Transverse colon (tissue), 4 donors: ENCODE data around the gene FMNL2. TPM values are rescaled to one million over a fixed set of nuclear protein-coding genes. Genes with fewer than 3 reads are reported as not detected.

Source experiments
- DNase-seq: peaks from one replicate; pipeline ENCODE4 v3.0.0-alpha.2; 2019
- H3K27ac ChIP-seq, 4 donors: fragments of 200-600 bp; sonication (generic); 2 replicates each; pipeline ENCODE4 v1.5.1; 2016 to 2018; ENCODE audit warnings: inconsistent platforms in 4 of 4
- H3K27me3 ChIP-seq: fragments of 200-600 bp; sonication (generic); 2 replicates; pipeline ENCODE4 v1.5.1; 2017; ENCODE audit warnings: inconsistent platforms
- H3K36me3 ChIP-seq, 4 donors: fragments of 200-600 bp; sonication (generic); 2 replicates each; pipeline ENCODE4 v1.5.1; 2017 to 2019; ENCODE audit warnings: inconsistent platforms in 4 of 4
- H3K4me1 ChIP-seq, 4 donors: fragments of 200-600 bp; sonication (generic); 2 replicates each; pipeline ENCODE4 v1.5.1; 2017 to 2020; ENCODE audit warnings: inconsistent platforms in 4 of 4
- H3K4me3 ChIP-seq, 4 donors: fragments of 200-600 bp; sonication (generic); 1 replicate in 1 of 4; 2 replicates in 3 of 4; pipeline versions ENCODE4 v1.5.1 to v1.6.1; 2017 to 2019; ENCODE audit warnings: inconsistent platforms in 4 of 4
- H3K9me3 ChIP-seq, 2 donors: fragments of 200-600 bp; sonication (generic); 2 replicates each; pipeline ENCODE4 v1.5.1; 2017 to 2019; ENCODE audit warnings: inconsistent platforms in 2 of 2
- EP300 ChIP-seq: sonication (generic); formaldehyde crosslinking; IDR thresholded peaks from one replicate; pipeline ENCODE4 v1.6.1; 2017; ENCODE audit warnings: antibody characterized with exemption, low read depth
- POLR2A ChIP-seq: fragments of 450-650 bp; IDR thresholded peaks from one replicate; pipeline ENCODE4 v1.6.1; 2016; ENCODE audit warnings: antibody characterized with exemption, mild to moderate bottlenecking, moderate library complexity
- POLR2AphosphoS5 ChIP-seq, 3 donors: sonication (generic); formaldehyde crosslinking; IDR thresholded peaks; one replicate each; pipeline ENCODE4 v1.6.1; 2016; ENCODE audit warnings: antibody characterized with exemption in 3 of 3
- WGBS, 2 donors: methylation state at CpG; one replicate each; pipeline ENCODE4 v1.1.5; 2018; ENCODE audit warnings: low coverage in 1 of 2; 5-methylcytosine and 5-hydroxymethylcytosine counted together
- in situ Hi-C, 4 donors: fragments of 200-750 bp; cut with MboI; loops; one replicate each; pipeline versions ENCODE4 v1.15.0 to v1.15.1; 2017; ENCODE audit warnings: low sequenced_read_pairs in 3 of 4, low pct_ligation_motif_present in 1 of 4, low pct_unique_long_range_greater_than_20kb in 1 of 4
- intact Hi-C: fragments of 100-400 bp; cut with DNase I; formaldehyde crosslinking; loops from one replicate; pipeline ENCODE4 v1.15.1; 2023; ENCODE audit warnings: low total_unique reads
- total RNA-seq, 4 donors: library from RNA; depleted of rRNA; stranded (reverse); fragments of >200 nt; gene quantifications; one replicate each; pipeline ENCODE4 v1.1.0, GENCODE V29; 2016
- TF ChIP-seq, protein P1 (sequence below), 5 experiments: fragments of 200-600 bp in 3 of 5; fragments of 450-650 bp in 2 of 5; sonication (generic) in 3 of 5; IDR thresholded peaks; 1 replicate in 2 of 5; 2 replicates in 3 of 5; pipeline ENCODE4 v1.5.1; 2016 to 2017; ENCODE audit warnings: antibody characterized with exemption in 5 of 5, inconsistent platforms in 3 of 5, mild to moderate bottlenecking in 2 of 5, moderate library complexity in 1 of 5

The FMNL2 gene
- total RNA-seq, 4 donors from 2014 or later: 9.2 to 31.4 (median 23.9) TPM

DNA sequence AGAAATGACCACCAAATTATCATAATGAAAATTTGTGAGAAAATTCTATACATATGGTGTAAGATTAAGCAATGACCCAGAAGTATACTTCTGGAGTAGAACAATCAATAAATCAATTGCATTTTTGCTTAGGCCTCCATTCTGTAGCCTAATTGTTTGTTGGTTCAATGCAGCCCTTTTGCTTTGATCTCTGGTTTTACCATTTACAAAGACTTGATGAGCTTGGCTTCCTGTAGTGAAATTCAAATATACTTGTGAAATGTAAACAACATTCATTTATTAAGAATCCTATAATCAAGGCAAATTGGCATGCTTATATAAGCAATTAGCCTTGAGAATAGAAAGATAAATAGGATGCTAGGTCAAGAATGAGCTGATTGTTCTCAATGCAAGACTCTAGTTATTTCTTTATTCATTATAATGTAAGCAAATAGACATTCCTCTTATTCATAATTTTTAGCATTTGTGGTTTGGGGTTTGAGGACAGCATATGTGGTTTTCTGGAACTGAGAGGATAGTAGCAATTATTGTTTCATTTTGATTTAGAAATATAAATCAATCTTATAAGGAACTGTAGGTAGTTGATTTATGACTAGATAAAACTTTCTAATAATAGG, 9.7 kb downstream of the FMNL2 start:
- TF ChIP-seq POLR2AphosphoS5 (IDR thresholded peaks at IDR 0.05) (no peak), EP300 (no peak)
- H3K27me3 ChIP-seq: no peaks in the 10 kb centered on the region
- intact Hi-C loops (loop anchor here (10.0 kb wide), 1 partner anchor 70 kb away; no protein-coding TSS in a partner anchor), in situ Hi-C loops (loop anchor here in 2 of 4 donors (25.0 kb wide), 2 partner anchors 157 to 268 kb away; partner anchors contain the start of gene STAM2 (in 2 of the 2))
- H3K27ac ChIP-seq: no peak overlapping the region
- no peaks in the 10 kb centered on the region for H3K9me3 ChIP-seq
- H3K4me3 ChIP-seq: no peak overlapping the region
- DNase-seq: no peak
- peaks cover 0 to 3% (median 0%) of the 10 kb centered on the region in 4 donors for H3K4me1 ChIP-seq
- no peaks in the 10 kb centered on the region for H3K36me3 ChIP-seq

GRCh38 chr2:152347076-152347475, 12.1 kb downstream of the FMNL2 start:
- in situ Hi-C loops: loop anchor here in 2 of 4 donors (25.0 kb wide), 2 partner anchors 160 to 265 kb away; partner anchors contain the start of gene STAM2 (in 2 of the 2)

GRCh38 chr2:152348388-152348787, 13.4 kb downstream of the FMNL2 start:
- Histone ChIP-seq H3K36me3 (no peaks in the 10 kb centered on the region), H3K9me3 (no peaks in the 10 kb centered on the region), H3K27me3 (no peaks in the 10 kb centered on the region), H3K27ac (no peak overlapping the region), H3K4me3 (no peak overlapping the region), H3K4me1 (peaks cover 0 to 11% (median 2%) of the 10 kb centered on the region in 4 donors)
- intact Hi-C loops (loop anchor here (10.0 kb wide), 1 partner anchor 66 kb away; no protein-coding TSS in a partner anchor), in situ Hi-C loops (loop anchor here in 2 of 4 donors (25.0 kb wide), 2 partner anchors 161 to 264 kb away; partner anchors contain the start of gene STAM2 (in 2 of the 2))
- TF ChIP-seq, protein P1, sequence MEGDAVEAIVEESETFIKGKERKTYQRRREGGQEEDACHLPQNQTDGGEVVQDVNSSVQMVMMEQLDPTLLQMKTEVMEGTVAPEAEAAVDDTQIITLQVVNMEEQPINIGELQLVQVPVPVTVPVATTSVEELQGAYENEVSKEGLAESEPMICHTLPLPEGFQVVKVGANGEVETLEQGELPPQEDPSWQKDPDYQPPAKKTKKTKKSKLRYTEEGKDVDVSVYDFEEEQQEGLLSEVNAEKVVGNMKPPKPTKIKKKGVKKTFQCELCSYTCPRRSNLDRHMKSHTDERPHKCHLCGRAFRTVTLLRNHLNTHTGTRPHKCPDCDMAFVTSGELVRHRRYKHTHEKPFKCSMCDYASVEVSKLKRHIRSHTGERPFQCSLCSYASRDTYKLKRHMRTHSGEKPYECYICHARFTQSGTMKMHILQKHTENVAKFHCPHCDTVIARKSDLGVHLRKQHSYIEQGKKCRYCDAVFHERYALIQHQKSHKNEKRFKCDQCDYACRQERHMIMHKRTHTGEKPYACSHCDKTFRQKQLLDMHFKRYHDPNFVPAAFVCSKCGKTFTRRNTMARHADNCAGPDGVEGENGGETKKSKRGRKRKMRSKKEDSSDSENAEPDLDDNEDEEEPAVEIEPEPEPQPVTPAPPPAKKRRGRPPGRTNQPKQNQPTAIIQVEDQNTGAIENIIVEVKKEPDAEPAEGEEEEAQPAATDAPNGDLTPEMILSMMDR (IDR thresholded peaks at IDR 0.05): no peak
- whole genome bisulfite sequencing, 2 donors: 80 to 82% methylated on average over 2 to 3 of the region's 3 CpGs
- DNase-seq: no peak

More at GRCh38 chr2:152347076-152347475, 12.1 kb downstream of the FMNL2 start:
- H3K4me3 ChIP-seq: no peak overlapping the region
- WGBS, 2 donors: 80 to 89% methylated on average over 1 to 3 of the region's 3 CpGs
- no peak for DNase-seq
- H3K36me3 ChIP-seq: no peaks in the 10 kb centered on the region
- H3K4me1 ChIP-seq: peaks cover 0 to 4% (median 0%) of the 10 kb centered on the region in 4 donors
- H3K9me3 ChIP-seq: no peaks in the 10 kb centered on the region
- H3K27ac ChIP-seq: no peak overlapping the region
- no peak for TF ChIP-seq POLR2A
- TF ChIP-seq, protein P1 (IDR thresholded peaks at IDR 0.05): no peak
- TF ChIP-seq POLR2AphosphoS5 (IDR thresholded peaks at IDR 0.05): no peak
- TF ChIP-seq EP300: no peak
- H3K27me3 ChIP-seq: no peaks in the 10 kb centered on the region
- intact Hi-C loops: loop anchor here (10.0 kb wide), 1 partner anchor 68 kb away; no protein-coding TSS in a partner anchor

DNA sequence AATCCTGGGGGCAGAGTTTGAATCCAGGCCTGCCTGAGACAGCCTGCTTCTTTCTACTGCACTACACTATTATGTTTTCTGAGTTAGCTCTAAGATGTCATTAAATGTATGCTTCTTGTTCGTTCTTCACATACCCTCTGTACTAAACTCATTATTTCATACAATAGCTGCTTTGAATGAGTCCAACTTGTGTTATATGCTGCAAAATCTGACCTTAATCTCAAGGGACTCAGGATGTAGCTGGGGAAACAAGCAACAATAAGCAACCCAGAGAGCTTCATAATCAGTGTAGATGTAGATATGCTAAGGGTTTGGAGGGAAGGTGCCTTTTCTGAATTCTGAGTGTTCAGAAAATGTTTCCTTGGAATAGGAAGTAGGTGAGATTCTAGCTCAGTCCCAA, 14.4 kb downstream of the FMNL2 start:
- H3K27ac ChIP-seq: no peak overlapping the region
- no peaks in the 10 kb centered on the region for H3K36me3 ChIP-seq
- peaks cover 0 to 18% (median 2%) of the 10 kb centered on the region in 4 donors for H3K4me1 ChIP-seq
- DNase-seq: no peak
- in situ Hi-C loops (loop anchor here in 2 of 4 donors (25.0 kb wide), 2 partner anchors 162 to 263 kb away; partner anchors contain the start of gene STAM2 (in 2 of the 2)), intact Hi-C loops (loop anchor here (10.0 kb wide), 1 partner anchor 65 kb away; no protein-coding TSS in a partner anchor)
- TF ChIP-seq, protein P1 (IDR thresholded peaks at IDR 0.05): no peak
- TF ChIP-seq POLR2AphosphoS5 (IDR thresholded peaks at IDR 0.05): no peak
- TF ChIP-seq EP300: no peak
- no peak for TF ChIP-seq POLR2A
- WGBS, 2 donors: 22 to 87% methylated on average over 1 of the region's 1 CpG
- H3K4me3 ChIP-seq: no peak overlapping the region
- no peaks in the 10 kb centered on the region for H3K9me3 ChIP-seq
- no peaks in the 10 kb centered on the region for H3K27me3 ChIP-seq
